ENCODE measurements around the gene CDYL.
"Not testable (repeated sequence)": the region's sequence is repeated elsewhere in the genome, so short reads cannot be mapped to it uniquely, and the experiment has no call there.

The CDYL gene

GRCh38 chr6:4840169-4840568, 64.0 kb downstream of the CDYL start:
- no peak for DNase-seq (ENCODE audit: low read depth in 1 of 2, low spot score in 1 of 2)

- no peak for DNase-seq (ENCODE audit: low read depth in 1 of 2, low spot score in 1 of 2)
Measured at GRCh38 chr6:4844108-4844507, 67.9 kb downstream of the CDYL start.

- DNase-seq (ENCODE audit: low read depth in 1 of 2, low spot score in 1 of 2) = no peak
Measured at GRCh38 chr6:4846387-4846786, 70.2 kb downstream of the CDYL start.

GRCh38 chr6:4848382-4849068, 72.3 kb downstream of the CDYL start:
- no peak for DNase-seq (ENCODE audit: low read depth in 1 of 2, low spot score in 1 of 2)

GRCh38 chr6:4849226-4850022, 73.2 kb downstream of the CDYL start:
- DNase-seq (ENCODE audit: low read depth in 1 of 2, low spot score in 1 of 2) = no peak

- DNase-seq (ENCODE audit: low read depth in 1 of 2, low spot score in 1 of 2) = no peak
Measured at GRCh38 chr6:4851035-4851434, 74.8 kb downstream of the CDYL start.

- not testable (repeated sequence) for DNase-seq (ENCODE audit: low read depth in 1 of 2, low spot score in 1 of 2)
Measured at GRCh38 chr6:4852186-4852585, 76.0 kb downstream of the CDYL start.

- DNase-seq (ENCODE audit: low read depth in 1 of 2, low spot score in 1 of 2) = no peak
Measured at GRCh38 chr6:4852938-4853337, 76.7 kb downstream of the CDYL start.

GRCh38 chr6:4853349-4853748, 77.1 kb downstream of the CDYL start:
- DNase-seq (ENCODE audit: low read depth in 1 of 2, low spot score in 1 of 2) = no peak

GRCh38 chr6:4853782-4854511, 77.7 kb downstream of the CDYL start:
- no peak for DNase-seq (ENCODE audit: low read depth in 1 of 2, low spot score in 1 of 2)

GRCh38 chr6:4856785-4857184, 80.6 kb downstream of the CDYL start:
- no peak for DNase-seq (ENCODE audit: low read depth in 1 of 2, low spot score in 1 of 2)

- DNase-seq (ENCODE audit: low read depth in 1 of 2, low spot score in 1 of 2) = no peak
Measured at GRCh38 chr6:4858194-4859015, 82.2 kb downstream of the CDYL start.

GRCh38 chr6:4860387-4860786, 84.2 kb downstream of the CDYL start:
- no peak for DNase-seq (ENCODE audit: low read depth in 1 of 2, low spot score in 1 of 2)

- no peak for DNase-seq (ENCODE audit: low read depth in 1 of 2, low spot score in 1 of 2)
Measured at GRCh38 chr6:4861564-4861963, 85.4 kb downstream of the CDYL start.

- DNase-seq (ENCODE audit: low read depth in 1 of 2, low spot score in 1 of 2) = no peak
Measured at GRCh38 chr6:4864519-4864918, 88.3 kb downstream of the CDYL start.

- not testable (repeated sequence) for DNase-seq (ENCODE audit: low read depth in 1 of 2, low spot score in 1 of 2)
Measured at GRCh38 chr6:4865006-4865405, 88.8 kb downstream of the CDYL start.

GRCh38 chr6:4870821-4871494, 94.8 kb downstream of the CDYL start:
- no peak for DNase-seq (ENCODE audit: low read depth in 1 of 2, low spot score in 1 of 2)

- no peak for DNase-seq (ENCODE audit: low read depth in 1 of 2, low spot score in 1 of 2)
Measured at GRCh38 chr6:4871825-4872224, 95.6 kb downstream of the CDYL start.

GRCh38 chr6:4872841-4873240, 96.6 kb downstream of the CDYL start:
- DNase-seq (ENCODE audit: low read depth in 1 of 2, low spot score in 1 of 2) = no peak

- no peak for DNase-seq (ENCODE audit: low read depth in 1 of 2, low spot score in 1 of 2)
Measured at GRCh38 chr6:4873928-4874327, 97.7 kb downstream of the CDYL start.

Measured in activated CD4-positive, alpha-beta T cell treated with anti-CD3 and anti-CD28 coated beads, Interleukin-2, amount 50 U/mL, for 24 hours (primary cell).